GM19455 (cell line): ENCODE results near the gene GRM6.

Experiments used
- ATAC-seq: cut with Tn5 transposase; IDR thresholded peaks from one replicate; pipeline ENCODE4 v1.9.1; 2021; ENCODE audit not compliant: unreplicated experiment

GRM6 gene

DNA sequence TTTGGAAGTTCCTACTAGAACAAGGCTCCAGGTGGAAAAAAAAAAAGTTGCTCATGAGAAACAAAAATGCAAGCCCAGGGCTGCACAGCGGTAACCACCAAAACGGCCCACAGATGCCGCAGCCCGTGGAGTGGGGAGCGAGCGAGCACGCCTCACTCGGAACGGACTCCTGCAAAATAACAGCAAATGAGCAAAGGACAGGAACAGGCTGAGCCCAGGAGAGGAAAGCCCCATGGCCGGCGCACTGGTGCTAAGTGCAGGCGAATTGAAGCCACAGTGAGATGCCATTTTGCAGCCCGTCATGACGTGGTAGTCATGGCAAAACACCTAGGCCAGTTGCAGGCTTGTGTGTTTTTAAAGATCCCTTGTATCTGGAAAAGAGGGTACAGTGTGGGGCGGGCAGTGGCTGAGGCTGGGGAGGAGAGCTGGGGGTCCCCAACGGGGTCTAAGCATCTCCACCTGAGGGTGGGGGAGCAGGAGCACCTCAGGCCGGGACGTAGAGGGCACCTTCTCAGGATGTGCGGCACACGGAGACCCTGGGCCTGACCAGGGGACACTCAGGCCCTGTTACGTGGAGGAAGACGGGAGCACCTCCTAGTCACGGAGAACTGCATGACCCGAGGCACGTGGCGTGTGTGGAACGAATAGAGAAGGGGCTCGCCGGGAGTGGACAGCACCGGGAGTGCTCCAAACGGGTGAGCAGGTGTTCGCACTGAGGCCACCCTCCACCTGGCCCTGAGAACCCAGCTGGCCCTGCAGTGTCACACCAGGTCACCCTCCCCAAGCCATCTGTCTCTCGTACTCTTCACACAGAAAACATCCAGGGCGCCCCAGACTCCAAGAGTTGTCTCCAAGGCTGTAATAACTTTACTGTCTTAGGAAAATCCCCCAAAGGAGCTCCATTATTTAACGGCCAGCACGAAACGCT, 10.7 kb downstream of the GRM6 start:
- ATAC-seq, result no peak

DNA sequence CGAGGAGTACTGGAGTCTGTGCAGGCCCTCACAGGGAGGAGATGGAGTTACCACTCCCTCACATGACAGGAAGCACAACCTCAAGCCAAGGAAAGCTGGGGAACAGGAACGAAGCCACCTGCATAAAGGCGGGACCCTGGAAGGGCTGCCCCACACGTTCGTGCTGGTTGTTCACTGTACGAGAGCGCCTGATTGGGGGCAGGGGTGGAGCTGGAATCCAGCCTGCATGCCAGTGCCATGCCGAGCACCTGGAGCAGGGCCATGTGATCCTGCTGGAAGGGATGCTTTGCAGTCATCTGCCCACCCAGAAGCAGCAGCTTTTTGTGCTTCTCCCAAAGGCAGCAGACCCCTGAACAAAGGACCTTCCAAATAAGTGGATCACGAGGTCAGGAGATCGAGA, 11.4 kb downstream of the GRM6 start:
- no peak for ATAC-seq

DNA sequence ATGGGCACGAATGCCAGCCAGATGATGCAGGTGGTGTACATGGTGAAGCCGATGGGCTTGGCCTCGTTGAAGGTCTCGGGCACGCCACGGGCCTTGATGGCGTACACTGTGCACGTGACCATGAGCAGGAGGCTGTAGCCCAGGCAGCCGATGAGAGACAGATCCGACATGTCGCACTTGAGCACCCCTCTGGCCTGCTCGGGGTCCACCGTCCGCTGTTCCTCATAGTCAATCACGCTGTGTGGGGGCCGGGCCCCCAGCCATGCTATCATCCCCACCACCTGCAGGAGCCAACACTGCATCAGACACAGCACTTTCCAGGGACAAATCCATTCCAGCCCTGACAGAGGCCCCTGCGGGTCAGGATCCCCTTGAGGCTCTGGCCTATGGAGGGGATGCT, 12.2 kb downstream of the GRM6 start:
- ATAC-seq, result no peak

DNA sequence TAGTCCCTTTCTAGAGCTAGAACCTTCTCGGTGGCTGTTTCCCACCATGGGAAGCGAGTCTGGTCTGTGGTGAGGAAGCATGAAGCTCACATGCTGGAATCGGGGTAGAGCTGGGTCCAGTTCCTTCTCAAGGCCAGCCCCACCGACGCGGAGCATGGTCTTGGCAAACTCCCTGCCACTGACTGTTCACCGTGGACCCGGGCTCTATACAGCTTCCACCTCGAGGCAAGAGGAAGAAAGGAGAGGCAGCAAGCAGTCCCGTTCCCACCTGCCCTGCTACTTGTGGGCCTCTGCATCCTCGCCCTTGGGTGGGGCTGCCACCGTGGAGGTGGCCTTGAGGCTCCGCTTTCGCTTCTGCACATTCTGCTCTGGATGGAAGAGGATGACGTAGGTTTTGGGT, 13.7 kb downstream of the GRM6 start:
- ATAC-seq, result no peak

DNA sequence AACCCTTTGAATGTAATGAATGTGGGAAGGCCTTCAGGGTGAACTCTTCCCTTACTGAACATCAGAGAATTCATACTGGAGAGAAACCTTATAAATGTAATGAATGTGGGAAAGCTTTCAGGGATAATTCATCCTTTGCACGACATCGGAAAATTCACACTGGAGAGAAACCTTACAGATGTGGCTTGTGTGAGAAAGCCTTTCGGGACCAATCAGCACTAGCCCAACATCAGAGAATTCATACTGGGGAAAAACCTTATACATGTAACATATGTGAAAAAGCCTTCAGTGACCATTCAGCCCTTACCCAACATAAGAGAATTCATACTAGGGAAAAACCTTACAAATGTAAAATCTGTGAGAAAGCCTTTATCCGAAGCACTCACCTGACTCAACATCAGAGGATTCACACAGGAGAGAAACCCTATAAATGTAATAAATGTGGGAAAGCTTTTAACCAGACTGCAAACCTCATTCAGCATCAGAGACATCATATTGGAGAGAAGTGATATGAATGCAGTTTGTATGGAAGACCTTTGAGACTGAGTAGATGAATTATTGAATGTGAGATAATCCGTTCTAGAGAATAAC, 29.6 kb downstream of the GRM6 start:
- ATAC-seq, result no peak

DNA sequence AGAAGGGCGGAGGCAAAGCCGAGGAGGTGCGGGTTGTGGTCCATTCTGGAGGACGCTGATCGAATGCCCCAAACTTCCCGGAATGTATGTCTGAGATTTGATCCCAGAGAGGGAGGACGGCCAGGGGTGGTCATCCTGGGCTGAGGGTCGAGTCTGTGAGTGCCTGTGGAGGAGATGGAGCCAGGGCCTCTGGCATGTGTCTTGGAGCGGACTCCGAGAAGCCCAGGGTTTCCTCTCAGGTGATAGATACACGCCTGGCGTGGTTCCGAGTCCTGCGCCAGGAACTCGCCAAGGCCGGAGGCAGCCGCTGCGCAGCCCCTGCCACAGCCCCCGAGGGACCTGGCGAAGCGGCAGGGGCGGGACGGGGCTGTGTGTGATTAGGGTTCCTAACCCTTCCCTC, 53.8 kb downstream of the GRM6 start:
- ATAC-seq, result no peak

DNA sequence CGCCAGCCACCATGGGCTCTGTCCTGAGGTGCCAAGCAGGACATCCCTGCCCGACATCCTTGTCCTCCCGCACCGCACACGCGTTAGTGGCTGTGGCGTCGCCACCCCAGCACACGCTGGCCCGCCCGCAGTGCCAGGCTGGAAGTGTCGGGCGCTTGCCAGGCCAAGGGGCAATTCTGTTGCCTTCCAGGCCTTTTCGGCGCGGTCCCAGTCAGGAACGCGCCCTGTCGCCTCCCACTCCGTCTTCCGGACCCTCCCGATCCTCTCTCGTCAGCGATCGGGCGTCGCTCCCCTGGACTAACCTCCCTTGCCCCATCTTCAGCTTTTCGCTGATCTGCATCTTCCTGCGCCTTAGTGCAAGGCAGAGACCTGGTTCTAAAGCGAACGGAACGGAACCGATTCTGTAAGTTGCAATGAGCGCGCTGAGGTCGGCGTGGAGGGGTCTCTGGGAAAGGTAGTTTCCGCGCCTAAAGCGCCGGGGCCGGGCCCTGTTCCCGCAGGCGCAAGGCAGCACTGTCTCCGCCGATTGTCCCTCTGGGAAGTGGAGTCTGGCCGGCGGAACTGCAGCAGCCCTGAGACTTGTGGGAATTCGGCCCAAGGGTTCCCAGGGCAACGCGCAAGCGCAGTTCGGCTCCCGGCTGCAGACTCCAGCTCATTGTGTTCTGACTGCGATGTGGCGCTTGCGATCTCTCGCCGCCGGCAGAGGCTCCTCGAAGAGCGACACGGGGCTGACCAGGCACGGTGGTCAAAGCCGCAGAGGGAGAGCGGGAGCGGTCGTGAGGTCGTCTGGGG, 54.4 kb downstream of the GRM6 start, which contains the start of gene ZNF454:
TSS of gene ZNF454 (plus strand) at position 630 of the 792 bp plus-strand sequence. CDS start 1,594 bp downstream, outside the sequence.
- no peak for ATAC-seq

DNA sequence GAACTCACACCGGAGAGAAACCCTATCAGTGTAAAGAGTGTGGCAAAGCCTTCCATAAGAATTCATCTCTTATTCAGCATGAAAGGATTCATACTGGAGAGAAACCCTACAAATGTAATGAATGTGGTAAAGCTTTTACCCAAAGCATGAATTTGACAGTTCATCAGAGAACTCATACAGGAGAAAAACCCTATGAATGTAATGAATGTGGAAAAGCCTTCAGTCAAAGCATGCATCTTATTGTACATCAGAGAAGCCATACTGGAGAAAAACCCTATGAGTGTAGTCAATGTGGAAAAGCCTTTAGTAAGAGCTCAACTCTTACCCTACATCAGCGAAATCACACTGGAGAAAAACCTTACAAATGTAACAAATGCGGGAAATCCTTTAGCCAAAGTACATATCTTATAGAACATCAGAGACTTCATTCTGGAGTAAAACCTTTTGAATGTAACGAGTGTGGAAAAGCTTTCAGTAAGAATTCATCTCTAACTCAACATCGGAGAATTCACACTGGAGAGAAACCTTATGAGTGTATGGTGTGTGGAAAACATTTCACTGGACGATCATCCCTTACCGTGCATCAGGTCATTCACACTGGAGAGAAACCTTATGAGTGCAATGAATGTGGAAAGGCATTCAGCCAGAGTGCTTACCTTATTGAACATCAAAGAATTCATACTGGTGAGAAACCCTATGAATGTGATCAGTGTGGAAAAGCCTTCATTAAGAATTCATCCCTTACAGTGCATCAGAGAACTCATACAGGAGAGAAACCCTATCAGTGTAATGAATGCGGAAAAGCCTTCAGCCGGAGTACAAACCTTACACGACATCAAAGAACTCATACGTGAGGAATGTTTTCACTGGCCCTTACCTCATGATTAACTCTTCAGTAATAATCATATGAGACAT, 63.0 kb downstream of the GRM6 start:
- ATAC-seq, result no peak
